Activated CD8-positive, alpha-beta memory T cell treated with anti-CD3 and anti-CD28 coated beads for 48 hours (primary cell): ENCODE measurements around the gene AACS.

Source experiments
- DNase-seq, 3 experiments: peaks; one replicate each; pipeline ENCODE4 v3.0.0-alpha.2; 2020; ENCODE audit warnings: low read depth in 2 of 3, low spot score in 2 of 3

The AACS gene

DNA sequence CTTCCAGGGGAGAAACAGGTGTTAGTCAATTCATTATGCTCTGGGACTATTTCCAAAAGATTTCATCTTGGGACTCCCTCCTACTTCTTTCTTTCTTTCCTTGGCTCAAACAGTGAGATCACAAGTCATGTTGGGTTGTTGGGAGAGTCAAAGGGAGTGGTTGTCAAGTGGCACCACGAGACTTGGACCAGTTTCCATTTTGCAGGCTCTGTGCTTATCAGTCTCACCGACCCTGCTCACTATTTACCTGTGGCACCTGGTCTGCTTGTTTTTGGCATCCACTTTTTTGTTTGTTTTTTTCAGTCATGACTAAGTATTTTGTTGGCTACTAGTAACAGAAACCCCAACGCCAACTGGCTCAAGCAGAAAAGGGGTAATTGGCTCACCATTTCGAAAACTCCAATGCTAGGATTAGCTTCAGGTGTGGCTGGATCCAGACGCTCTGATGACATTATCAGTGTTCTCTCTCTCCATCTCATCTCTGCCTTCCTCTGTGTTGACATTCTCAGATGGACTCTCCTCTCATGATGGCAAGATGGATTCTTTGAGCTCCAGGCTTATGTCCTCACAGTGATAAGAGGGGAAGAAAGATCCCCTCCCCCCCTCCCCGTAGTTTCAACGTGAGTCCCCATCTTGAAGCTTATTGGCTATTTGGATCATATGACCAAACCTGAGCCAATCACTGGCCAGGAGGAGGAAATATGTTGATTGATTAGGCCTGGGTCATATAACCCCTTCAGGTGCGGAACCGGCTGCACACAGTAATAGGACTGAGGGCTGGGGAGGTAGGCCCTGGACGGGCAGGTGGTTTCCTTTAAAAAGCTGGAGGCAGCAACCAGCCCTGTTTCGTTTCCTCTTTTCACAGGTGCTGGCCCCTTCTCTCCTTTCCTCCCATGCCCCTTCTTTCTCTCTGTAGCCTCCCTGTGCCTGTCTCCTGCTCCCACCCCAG is 84.2 kb downstream of the AACS start:
- no peak for DNase-seq

DNA sequence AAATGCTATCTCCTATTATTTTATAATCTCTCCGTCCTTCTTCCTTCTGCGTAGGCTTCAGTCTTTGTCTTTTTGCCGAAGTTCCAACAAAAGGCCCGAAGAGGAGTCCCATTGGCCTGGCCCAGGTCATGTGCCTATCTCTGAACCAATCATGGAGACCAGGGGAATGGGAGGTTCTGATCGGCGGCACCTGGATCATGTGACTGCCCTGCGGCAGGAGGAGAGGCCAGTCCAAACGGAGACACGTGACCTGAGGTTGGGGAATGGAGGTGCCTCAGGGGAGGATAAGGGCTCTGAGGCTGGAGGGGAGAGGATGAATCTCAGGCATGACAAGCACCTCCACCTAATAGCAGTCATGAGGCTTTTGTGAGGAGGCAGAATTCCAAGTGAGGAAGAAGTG is 86.0 kb downstream of the AACS start:
- DNase-seq = no peak

GRCh38 chr12:125152463-125152862 is 87.2 kb downstream of the AACS start:
- no peak for DNase-seq

DNA sequence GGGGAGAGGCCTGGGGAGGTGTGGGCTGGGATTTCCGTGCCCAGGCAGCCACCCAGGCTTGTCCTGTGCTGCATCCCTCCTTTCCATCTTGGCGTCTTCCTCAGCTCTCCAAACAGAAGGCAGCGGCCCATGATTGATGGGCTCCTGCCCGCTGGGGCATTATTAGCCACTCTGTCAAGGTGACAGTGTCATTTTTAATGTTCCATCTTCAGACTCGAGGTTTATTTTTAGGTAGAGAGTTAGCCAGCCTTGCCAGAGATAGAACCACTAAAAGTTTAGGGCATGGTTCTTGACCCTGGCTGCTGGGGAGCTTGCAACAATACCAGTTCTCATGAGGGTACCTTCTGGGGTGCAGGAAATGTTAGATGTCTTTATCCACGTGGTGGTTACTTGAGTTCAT is 90.1 kb downstream of the AACS start:
- DNase-seq = no peak

- no peak for DNase-seq
These were observed 91.9 kb downstream of the AACS start for GRCh38 chr12:125157177-125157576.

GRCh38 chr12:125159702-125160101 is 94.5 kb downstream of the AACS start:
- no peak for DNase-seq

DNA sequence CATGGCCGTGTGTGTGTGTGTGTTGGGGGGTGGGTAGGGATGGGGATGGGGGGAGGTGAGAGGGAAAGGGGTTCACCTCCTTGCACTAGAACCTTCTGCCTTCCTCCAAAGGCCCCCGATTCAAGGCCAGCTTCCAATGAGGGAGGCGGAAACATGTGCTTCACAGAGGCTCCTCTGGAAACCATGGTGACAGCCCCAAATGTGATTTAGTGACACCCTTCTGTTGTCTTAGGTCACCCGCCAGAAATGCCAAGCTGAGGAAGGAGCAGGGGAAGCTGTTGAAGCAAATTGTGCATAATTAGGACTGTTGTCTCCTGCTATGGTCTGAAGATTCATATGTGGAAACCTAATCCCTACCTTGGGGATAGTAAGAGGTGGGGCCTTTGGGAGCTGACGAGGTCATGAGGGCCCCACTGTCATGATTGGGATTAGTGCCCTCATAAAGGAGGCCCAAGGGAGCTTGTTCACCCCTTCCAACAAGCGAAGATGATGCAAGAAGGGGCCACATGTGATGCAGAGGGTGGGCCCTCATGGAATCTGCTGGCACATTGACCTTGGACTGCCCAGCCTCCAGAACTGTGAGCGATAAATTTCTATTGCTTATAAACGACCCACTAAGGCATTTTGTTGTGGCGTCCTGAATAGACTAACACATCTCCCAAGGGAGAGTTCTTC is 95.2 kb downstream of the AACS start:
- no peak for DNase-seq

GRCh38 chr12:125161712-125162022 is 96.4 kb downstream of the AACS start:
- no peak for DNase-seq

- DNase-seq = no peak
These were observed 97.3 kb downstream of the AACS start for GRCh38 chr12:125162489-125163028.

DNA sequence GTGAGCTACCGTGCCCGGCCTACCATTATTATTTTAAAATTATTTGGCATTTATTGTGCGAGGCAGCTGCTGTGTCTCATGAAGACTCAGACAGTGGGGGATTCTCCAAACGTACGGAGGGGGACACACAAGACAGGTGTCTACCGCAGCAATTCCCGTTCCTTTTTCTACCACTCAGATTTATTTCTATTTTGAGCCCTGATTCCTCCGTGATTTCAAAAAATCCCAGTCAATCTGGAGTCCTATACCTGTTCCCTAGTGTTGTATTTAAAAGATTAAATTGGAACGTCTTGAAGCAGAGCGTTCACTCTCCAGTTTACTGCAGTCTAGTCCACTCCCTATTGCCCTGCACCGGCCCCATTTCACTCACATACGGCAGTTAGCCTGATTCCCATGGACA is 97.9 kb downstream of the AACS start:
- no peak for DNase-seq

DNA sequence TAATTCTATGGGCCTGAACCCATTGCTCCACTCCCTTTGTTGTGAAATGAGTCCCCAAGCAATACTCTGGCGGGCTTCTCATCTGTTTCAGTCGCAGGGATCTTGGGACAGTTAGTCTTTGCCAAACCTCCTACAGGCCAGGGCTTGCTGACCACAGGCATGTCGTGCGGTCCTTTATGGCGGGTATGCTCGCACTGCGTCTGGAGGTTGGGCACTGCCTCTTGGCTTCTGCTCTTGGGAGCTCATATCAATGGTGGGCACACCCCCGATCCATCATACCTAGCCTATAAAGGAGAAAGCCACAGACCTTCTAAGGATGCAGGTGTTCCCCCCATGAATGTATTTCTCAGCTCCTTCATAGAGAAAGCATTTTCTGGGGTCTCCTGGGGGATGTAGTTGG is 99.3 kb downstream of the AACS start:
- DNase-seq = no peak

DNA sequence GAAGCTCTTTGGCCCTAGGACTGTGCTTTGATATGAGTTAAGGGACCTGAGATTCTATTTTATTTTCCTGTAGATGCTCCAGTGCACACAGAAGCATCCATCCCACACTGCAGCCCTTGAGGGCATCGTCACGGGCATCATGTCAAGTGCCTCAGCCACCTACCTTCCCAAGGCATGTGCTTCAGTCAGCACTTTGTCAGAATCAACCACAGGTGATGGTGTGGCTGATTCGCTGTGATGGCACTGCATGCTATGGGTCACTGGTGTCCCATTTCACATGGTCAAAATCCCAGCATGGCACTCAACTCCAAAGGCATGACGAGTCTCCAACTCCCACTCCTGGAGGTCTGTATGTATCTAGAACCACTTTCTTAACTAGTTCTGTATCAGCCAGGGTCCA is 100.8 kb downstream of the AACS start:
- no peak for DNase-seq

GRCh38 chr12:125167658-125168057 is 102.4 kb downstream of the AACS start:
- no peak for DNase-seq

- no peak for DNase-seq
These were observed 104.2 kb downstream of the AACS start for GRCh38 chr12:125169451-125169850.

GRCh38 chr12:125169870-125170269 is 104.6 kb downstream of the AACS start:
- DNase-seq = no peak

DNA sequence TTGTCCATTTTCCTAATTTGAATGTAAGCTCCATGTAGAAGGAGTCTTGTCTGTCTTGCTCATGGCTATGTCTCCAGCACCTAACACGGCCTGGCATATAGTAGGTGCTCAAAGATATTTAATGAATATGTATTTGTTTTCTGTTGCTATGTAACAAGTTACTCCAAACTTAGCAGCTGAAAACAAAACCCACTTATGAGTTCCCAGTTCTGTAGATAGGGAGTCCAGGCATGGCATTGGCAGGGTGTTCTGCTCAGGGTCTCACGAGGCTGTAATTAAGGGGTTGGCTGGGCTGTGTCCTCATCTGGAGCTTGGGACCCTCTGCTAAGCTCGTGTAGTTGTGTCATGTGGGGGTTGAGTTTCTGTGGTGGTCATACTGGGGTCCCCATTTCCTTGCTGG is 106.0 kb downstream of the AACS start:
- no peak for DNase-seq

DNA sequence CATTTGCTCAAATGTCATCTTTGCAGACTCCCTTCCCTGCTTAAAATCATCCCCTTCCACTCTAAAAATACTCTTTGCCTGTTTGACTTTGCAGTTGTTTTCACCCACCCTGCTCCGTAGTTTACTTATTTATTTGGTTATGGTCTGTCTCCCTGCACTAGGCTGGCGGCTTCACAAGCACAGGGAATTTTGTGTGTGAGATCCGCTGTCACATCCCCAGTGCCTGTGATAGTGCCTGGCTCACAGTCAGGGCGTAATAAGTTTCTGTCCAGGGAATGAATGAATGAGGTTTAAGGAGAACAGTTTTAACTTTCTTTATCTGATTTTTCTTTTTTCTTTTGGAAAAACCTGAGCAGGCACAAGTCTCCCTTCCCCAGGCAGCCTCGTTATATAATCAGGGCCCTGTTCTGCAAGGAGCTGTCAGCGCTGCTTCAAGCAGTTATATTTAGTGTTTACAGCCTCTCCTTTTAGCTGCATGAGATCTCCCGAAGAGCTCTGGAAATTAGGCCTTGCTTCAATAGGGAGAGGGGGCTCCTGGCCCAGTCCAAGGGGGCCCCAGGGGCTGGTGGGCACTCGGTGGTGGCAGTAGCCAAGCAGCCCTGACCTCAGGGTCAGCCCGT is 107.1 kb downstream of the AACS start:
- DNase-seq = no peak

DNA sequence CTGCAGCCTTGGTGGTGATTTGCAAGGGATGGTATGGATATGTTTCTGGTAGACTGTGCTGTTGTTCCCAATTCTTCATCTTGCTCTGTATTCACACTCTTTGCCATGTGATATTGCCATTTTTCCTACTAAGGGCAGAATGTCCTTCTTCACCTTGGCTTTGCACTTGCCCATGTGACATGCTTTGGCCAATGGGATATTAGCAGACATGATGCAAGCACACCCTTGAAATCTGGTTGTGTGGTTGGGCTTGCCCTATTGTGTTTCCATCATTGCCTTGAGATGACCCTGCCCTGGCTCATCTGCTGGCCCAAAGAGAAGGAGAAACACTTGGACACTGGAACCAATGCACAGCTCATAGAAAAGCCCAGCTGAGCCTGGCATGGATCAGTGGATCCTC is 110.3 kb downstream of the AACS start:
- DNase-seq = no peak

DNA sequence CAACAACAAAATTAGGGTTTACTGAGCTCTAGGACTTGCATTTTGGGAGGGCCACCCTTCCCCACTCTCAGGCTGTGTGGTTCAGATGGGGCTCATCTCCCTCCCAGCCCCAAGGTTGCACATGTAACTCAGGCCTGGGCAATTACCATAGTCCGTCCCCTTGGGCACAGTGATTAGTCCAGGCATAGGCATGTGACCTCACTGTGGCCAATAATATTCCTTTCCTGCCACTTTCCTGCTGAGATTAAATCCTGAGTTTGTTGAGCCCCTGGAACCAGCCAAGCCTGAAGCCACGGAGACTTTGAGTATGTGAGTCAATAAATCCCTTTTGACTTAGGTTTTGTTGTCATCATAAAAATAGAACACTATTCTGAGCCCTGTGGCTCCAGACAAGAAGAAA is 113.0 kb downstream of the AACS start:
- no peak for DNase-seq

DNA sequence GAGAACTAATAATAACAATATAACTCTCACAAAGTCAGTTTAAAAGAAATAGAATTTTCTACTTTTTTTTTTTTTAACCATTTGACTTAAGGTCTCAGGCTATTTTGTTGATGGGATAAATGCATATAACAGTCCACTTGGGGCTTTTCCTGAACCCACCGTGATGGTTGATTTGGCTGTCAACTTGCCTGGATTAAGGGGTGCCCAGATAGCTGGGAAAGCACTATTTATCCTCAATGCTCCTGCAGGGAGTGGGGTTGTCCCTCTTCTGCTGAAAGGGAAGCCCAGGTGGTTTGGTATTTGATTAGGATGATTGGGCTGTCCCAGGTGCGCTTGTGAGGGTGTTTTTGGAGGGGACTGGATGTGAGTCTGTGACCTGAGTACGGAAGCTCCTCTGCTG is 114.9 kb downstream of the AACS start:
- no peak for DNase-seq

- DNase-seq = no peak
These were observed 115.9 kb downstream of the AACS start for GRCh38 chr12:125181107-125181506.
